Stimulated activated naive B cell treated with anti-CD40 and anti-IgM and Interleukin-4, amounts not matched to agents 10 μg/mL and 1 μg/mL and 100 μg/mL, for 72 hours (primary cell): Measurements from ENCODE around the gene LDAH.

ENCODE experiments used
- ATAC-seq, 2 donors: fragments of 150-1000 bp; cut with Tn5 transposase; replicated peaks; 2 replicates each; pipeline ENCODE4 v1.10.0; 2021; ENCODE audit warnings: moderate library complexity in 1 of 2
- DNase-seq: peaks from one replicate; pipeline ENCODE4 v3.0.0; 2021
- H3K27ac Mint-ChIP-seq: one replicate; pipeline ENCODE4 v1.8.0; 2022; ENCODE audit warnings: mild to moderate bottlenecking, mixed read lengths
- H3K27me3 Mint-ChIP-seq, 2 donors: one replicate each; pipeline ENCODE4 v1.8.0; 2022; ENCODE audit warnings: mixed read lengths in 2 of 2
- H3K36me3 Mint-ChIP-seq, 2 donors: one replicate each; pipeline ENCODE4 v1.8.0; 2022; ENCODE audit warnings: mixed read lengths in 2 of 2, mild to moderate bottlenecking in 1 of 2
- H3K4me1 Mint-ChIP-seq, 2 donors: one replicate each; pipeline ENCODE4 v1.8.0; 2022; ENCODE audit warnings: mixed read lengths in 2 of 2, mild to moderate bottlenecking in 1 of 2
- H3K4me3 Mint-ChIP-seq, 2 donors: one replicate each; pipeline ENCODE4 v1.8.0; 2022; ENCODE audit warnings: mild to moderate bottlenecking in 2 of 2, mixed read lengths in 2 of 2, moderate library complexity in 1 of 2
- H3K9me3 Mint-ChIP-seq, 2 donors: one replicate each; pipeline ENCODE4 v1.8.0; 2022; ENCODE audit warnings: mixed read lengths in 2 of 2, mild to moderate bottlenecking in 1 of 2

Gene LDAH

GRCh38 chr2:20648831-20649230 lies 174.1 kb downstream of the LDAH start:
- Mint-ChIP-seq H3K9me3 (no peaks in the 10 kb centered on the region), H3K36me3 (peaks cover 17 to 18% of the 10 kb centered on the region in 2 donors), H3K4me3 (peak overlapping the region; percentile 90 to 91), H3K4me1 (peaks cover 38 to 48% of the 10 kb centered on the region in 2 donors), H3K27ac (no peak overlapping the region), H3K27me3 (no peaks in the 10 kb centered on the region)
- DNase-seq (no peak), ATAC-seq (no peak)

GRCh38 chr2:20648206-20648605 lies 174.7 kb downstream of the LDAH start:
- Mint-ChIP-seq H3K4me3 (no peak overlapping the region), H3K36me3 (peaks cover 21 to 22% of the 10 kb centered on the region in 2 donors), H3K27ac (no peak overlapping the region), H3K9me3 (no peaks in the 10 kb centered on the region), H3K27me3 (no peaks in the 10 kb centered on the region), H3K4me1 (peaks cover 38 to 51% of the 10 kb centered on the region in 2 donors)
- no peak for DNase-seq
- no peak for ATAC-seq

GRCh38 chr2:20647738-20648137 lies 175.2 kb downstream of the LDAH start:
- Mint-ChIP-seq H3K4me3 (no peak overlapping the region), H3K9me3 (no peaks in the 10 kb centered on the region), H3K4me1 (peaks cover 38 to 53% of the 10 kb centered on the region in 2 donors), H3K27me3 (no peaks in the 10 kb centered on the region), H3K27ac (no peak overlapping the region), H3K36me3 (peaks cover 23% of the 10 kb centered on the region in 2 donors)
- DNase-seq (no peak), ATAC-seq (no peak)

GRCh38 chr2:20647211-20647610 lies 175.7 kb downstream of the LDAH start:
- Mint-ChIP-seq H3K4me1 (peaks cover 41 to 58% of the 10 kb centered on the region in 2 donors), H3K9me3 (no peaks in the 10 kb centered on the region), H3K4me3 (no peak overlapping the region), H3K27me3 (no peaks in the 10 kb centered on the region), H3K36me3 (peaks cover 25 to 27% of the 10 kb centered on the region in 2 donors), H3K27ac (no peak overlapping the region)
- DNase-seq (no peak), ATAC-seq (no peak)

GRCh38 chr2:20646446-20646845 lies 176.5 kb downstream of the LDAH start:
- Mint-ChIP-seq H3K36me3 (peaks cover 33% of the 10 kb centered on the region in 2 donors), H3K27me3 (no peaks in the 10 kb centered on the region), H3K27ac (no peak overlapping the region), H3K4me1 (peaks cover 38 to 58% of the 10 kb centered on the region in 2 donors), H3K9me3 (no peaks in the 10 kb centered on the region), H3K4me3 (no peak overlapping the region)
- ATAC-seq (no peak), DNase-seq (no peak)

GRCh38 chr2:20645761-20646160 lies 177.1 kb downstream of the LDAH start:
- DNase-seq (no peak), ATAC-seq (no peak)
- no peaks in the 10 kb centered on the region for H3K9me3 Mint-ChIP-seq
- H3K36me3 Mint-ChIP-seq: peaks cover 33 to 38% of the 10 kb centered on the region in 2 donors
- no peak overlapping the region for H3K4me3 Mint-ChIP-seq
- no peak overlapping the region for H3K27ac Mint-ChIP-seq
- peaks cover 37 to 55% of the 10 kb centered on the region in 2 donors for H3K4me1 Mint-ChIP-seq
- H3K27me3 Mint-ChIP-seq: no peaks in the 10 kb centered on the region

GRCh38 chr2:20645301-20645701 lies 177.6 kb downstream of the LDAH start:
- ATAC-seq: no peak
- Mint-ChIP-seq H3K36me3 (peaks cover 33 to 42% of the 10 kb centered on the region in 2 donors), H3K27me3 (no peaks in the 10 kb centered on the region), H3K9me3 (no peaks in the 10 kb centered on the region), H3K27ac (no peak overlapping the region), H3K4me1 (peaks cover 35 to 52% of the 10 kb centered on the region in 2 donors), H3K4me3 (no peak overlapping the region)
- no peak for DNase-seq

- Mint-ChIP-seq H3K27me3 (no peaks in the 10 kb centered on the region), H3K4me1 (peaks cover 23 to 37% of the 10 kb centered on the region in 2 donors), H3K9me3 (no peaks in the 10 kb centered on the region), H3K27ac (no peak overlapping the region), H3K4me3 (no peak overlapping the region), H3K36me3 (peaks cover 36 to 53% of the 10 kb centered on the region in 2 donors)
- ATAC-seq: no peak
- DNase-seq: no peak
Measured at GRCh38 chr2:20643826-20644225, 179.1 kb downstream of the LDAH start.

GRCh38 chr2:20643060-20643459 lies 179.8 kb downstream of the LDAH start:
- H3K4me1 Mint-ChIP-seq: peaks cover 16 to 29% of the 10 kb centered on the region in 2 donors
- no peaks in the 10 kb centered on the region for H3K27me3 Mint-ChIP-seq
- H3K36me3 Mint-ChIP-seq: peaks cover 38 to 58% of the 10 kb centered on the region in 2 donors
- H3K27ac Mint-ChIP-seq: no peak overlapping the region
- no peak overlapping the region for H3K4me3 Mint-ChIP-seq
- ATAC-seq (no peak), DNase-seq (no peak)
- no peaks in the 10 kb centered on the region for H3K9me3 Mint-ChIP-seq

GRCh38 chr2:20642055-20642971 lies 180.6 kb downstream of the LDAH start:
- Mint-ChIP-seq H3K9me3 (no peaks in the 10 kb centered on the region), H3K27me3 (no peaks in the 10 kb centered on the region), H3K4me1 (peaks cover 8 to 22% of the 10 kb centered on the region in 2 donors), H3K4me3 (no peak overlapping the region), H3K36me3 (peaks cover 38 to 61% of the 10 kb centered on the region in 2 donors), H3K27ac (no peak overlapping the region)
- ATAC-seq: peak; percentile 99 to 100
- DNase-seq: peak; percentile 59

GRCh38 chr2:20641123-20641985 lies 181.5 kb downstream of the LDAH start:
- H3K27ac Mint-ChIP-seq: no peak overlapping the region
- H3K36me3 Mint-ChIP-seq: peaks cover 36 to 58% of the 10 kb centered on the region in 2 donors
- no peak overlapping the region for H3K4me3 Mint-ChIP-seq
- no peak for DNase-seq
- no peak for ATAC-seq
- no peaks in the 10 kb centered on the region for H3K27me3 Mint-ChIP-seq
- no peaks in the 10 kb centered on the region for H3K9me3 Mint-ChIP-seq
- peaks cover 4 to 15% of the 10 kb centered on the region in 2 donors for H3K4me1 Mint-ChIP-seq

GRCh38 chr2:20640411-20641122 lies 182.3 kb downstream of the LDAH start:
- Mint-ChIP-seq H3K36me3 (peaks cover 42 to 62% of the 10 kb centered on the region in 2 donors), H3K9me3 (no peaks in the 10 kb centered on the region), H3K4me3 (no peak overlapping the region), H3K27me3 (no peaks in the 10 kb centered on the region), H3K27ac (no peak overlapping the region), H3K4me1 (peaks cover 6 to 20% of the 10 kb centered on the region in 2 donors)
- no peak for ATAC-seq
- DNase-seq: no peak

- DNase-seq (no peak), ATAC-seq (no peak)
- H3K9me3 Mint-ChIP-seq: no peaks in the 10 kb centered on the region
- H3K27ac Mint-ChIP-seq: no peak overlapping the region
- H3K4me1 Mint-ChIP-seq: peaks cover 13 to 26% of the 10 kb centered on the region in 2 donors
- no peak overlapping the region for H3K4me3 Mint-ChIP-seq
- no peaks in the 10 kb centered on the region for H3K27me3 Mint-ChIP-seq
- peaks cover 35 to 52% of the 10 kb centered on the region in 2 donors for H3K36me3 Mint-ChIP-seq
Measured at GRCh38 chr2:20638646-20639430, 184.1 kb downstream of the LDAH start.
